UCSD-AML1 (cell line): ENCODE data around the gene NTRK3.
"Not testable (repeated sequence)": the region's sequence is repeated elsewhere in the genome, so short reads cannot be mapped to it uniquely, and the experiment has no call there.

Experiments
- DNase-seq: peaks from one replicate; lab custom pipeline; 2025; ENCODE audit not compliant: unreplicated experiment; lab: John Stamatoyannopoulos, UW

NTRK3 gene

DNA sequence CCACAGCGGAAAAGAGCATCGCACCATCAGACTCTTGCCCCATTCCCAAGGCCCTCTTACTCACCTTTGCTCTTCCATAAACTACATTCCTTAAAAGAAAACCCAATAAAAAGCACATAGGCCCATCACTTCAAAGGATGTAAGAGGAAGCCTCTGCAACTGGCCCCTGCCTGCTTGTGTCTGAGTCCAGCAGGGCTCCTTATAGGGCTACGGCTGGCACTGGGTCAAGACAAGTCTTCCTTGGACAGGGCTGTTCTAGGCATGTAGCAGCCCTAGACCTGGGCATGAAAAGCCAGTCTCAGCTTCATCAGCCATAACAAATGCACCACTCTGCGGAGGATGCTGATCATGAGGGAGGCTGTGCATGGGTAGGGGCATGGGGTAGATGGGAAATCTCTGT is 218.3 kb downstream of the NTRK3 start:
- DNase-seq: no peak

DNA sequence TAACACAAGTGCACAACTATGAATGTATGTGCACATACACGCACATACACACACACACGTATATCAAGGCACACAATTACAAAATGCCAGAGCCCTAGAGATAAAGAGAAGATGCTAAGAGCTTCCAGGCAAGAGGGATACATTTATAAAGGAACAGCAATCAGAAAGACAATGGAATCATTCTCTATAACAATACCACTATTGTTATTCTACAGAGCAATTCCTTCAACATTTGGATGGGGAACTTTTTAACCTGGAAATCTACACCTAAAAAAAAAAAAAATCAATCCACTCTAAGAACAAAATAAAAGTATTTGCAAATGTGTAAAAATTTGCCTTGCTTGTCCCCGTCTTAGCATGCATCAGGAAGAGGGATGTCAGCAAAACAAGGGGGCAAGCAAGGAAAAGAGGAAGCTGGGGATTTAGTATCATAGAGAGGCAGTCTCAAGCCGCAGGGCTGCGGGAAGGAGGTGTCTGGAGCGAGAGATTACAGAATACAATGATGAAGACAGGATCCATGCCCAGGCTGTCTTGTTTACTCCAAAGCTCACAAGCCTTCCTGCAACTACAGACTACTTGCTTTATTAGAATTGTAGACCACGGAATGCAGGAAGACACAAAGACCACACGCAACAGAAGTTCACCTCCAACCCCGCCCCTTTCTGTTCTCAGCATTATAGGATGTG is 220.2 kb downstream of the NTRK3 start:
- peak; percentile 51 for DNase-seq

DNA sequence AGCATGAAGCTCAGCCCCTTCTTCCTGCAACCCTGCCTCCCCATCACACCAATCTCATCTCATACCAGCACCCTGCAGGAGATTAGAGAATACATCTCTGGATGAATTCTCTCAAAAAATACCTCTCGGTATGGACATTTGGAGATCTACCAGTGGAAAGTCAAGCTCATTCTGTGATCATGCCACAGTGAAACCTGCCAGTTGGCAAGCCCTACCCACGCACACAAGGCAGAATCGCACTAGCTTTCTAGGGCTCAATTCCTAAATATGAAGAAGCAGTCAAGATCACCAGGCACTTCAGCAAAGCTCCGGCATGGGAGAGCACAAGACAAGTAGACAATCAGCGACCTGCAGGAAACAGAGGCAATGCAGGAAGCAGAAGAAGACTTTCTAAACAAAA is 221.2 kb downstream of the NTRK3 start:
- DNase-seq: no peak

DNA sequence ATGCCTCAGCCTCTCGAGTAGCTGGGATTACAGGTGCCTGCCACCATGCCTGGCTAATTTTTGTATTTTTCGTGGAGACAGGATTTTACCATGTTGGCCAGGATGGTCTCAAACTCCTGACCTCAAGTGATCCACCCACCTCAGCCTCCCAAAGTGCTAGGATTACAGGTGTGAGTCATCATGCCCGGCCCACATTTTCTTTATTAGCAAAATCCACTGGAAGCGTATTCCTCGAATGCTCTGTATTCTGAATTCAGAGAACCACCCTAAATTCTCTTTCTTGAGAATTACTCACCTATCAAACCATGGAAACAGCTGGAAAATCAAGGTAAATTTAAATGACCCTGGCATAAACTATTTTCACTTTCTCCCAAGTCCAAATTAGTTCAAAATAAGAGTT is 223.1 kb downstream of the NTRK3 start:
- DNase-seq: not testable (repeated sequence)

DNA sequence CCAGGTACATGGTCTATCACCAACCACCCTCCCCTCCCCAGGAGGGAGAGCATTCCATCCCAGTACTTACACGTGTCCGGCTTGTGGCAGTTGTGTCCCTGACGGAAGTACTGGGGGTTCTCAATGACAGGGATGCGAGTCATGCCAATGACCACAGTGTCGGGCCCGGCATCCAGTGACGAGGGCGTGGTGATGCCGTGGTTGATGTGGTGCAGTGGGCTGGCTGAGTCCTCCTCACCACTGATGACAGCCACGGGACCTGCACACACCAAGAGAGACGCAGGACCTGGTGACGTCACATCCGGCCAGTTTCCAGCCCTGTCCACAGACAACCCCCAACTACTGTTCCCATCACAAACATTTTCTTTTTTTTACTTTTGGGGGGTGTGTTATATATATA is 223.8 kb downstream of the NTRK3 start:
- DNase-seq: no peak

DNA sequence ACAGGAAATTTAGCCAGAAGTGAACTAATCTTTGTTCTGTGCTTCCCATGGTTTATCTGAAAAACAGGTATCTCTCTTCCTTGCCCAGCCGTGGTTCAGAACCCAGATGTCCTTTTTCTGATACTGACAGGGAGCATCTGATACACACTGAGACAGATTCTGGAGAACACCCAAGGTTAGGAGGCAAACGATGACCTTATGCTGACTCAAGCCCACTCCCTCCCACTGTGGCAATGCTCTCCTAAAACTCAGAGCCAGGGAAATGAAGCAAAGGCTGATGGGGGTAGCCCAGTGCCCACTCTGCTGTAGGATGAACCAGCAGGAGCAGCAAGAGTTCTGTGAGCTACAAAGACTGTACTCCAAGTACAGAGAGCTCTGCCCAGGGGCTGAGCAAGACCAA is 225.1 kb downstream of the NTRK3 start:
- DNase-seq: no peak

DNA sequence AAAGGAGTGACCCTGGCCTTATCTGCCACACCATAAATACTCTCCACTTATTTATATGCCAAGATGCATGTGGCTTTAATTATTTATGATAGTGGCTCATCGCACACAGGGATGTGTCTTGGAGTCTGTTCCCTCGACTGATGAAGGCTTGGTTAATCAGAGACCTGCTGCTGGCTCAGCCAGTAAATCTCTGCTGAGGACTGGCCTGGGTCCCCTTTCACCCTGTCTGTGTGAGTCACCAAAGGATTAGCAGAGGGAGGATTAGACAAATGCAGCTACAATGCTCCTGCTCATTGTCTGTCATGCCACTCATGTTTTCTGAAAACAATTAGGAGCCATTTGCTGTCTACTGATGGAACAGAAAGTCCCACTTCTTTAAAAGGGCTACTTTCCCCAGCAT is 226.8 kb downstream of the NTRK3 start:
- no peak for DNase-seq

DNA sequence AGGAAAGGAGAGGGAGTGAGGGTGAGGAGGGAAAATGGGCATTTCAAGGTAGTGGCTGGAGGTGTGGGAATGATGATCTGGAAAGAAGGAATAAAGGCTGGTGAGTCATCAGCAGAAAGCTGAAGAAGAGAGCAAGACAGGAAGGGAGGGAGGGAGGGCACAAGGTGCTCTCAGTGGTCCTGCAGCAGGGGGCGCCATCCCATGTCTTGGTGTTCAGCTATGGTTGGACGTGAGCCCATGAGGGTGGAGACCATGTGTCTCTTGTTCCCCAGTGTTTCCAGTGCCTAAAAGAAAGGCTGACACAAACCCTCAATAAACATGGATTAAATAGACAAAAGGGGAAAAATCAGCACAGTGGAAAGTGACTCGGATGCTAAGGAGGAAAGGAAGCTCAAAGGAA is 228.5 kb downstream of the NTRK3 start:
- DNase-seq: no peak

DNA sequence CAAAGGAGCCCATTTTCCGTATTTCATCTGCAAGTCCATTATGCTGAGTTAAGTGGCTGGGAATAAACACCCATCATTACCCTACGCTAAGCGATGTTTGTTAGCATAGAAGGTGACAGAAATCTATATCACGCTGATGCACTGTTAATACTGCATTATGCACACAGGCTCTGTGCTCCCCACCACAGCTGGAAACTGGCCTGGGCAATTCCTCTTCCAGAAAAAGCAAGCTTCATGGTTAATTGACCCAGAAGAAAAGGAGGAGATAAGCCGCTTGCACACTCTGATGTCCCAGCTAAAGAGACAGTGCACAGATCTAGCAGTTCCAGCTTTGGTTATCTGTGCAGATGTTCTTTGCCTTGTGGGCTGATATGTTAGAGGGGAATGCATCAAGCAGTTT is 232.6 kb downstream of the NTRK3 start:
- DNase-seq: no peak

DNA sequence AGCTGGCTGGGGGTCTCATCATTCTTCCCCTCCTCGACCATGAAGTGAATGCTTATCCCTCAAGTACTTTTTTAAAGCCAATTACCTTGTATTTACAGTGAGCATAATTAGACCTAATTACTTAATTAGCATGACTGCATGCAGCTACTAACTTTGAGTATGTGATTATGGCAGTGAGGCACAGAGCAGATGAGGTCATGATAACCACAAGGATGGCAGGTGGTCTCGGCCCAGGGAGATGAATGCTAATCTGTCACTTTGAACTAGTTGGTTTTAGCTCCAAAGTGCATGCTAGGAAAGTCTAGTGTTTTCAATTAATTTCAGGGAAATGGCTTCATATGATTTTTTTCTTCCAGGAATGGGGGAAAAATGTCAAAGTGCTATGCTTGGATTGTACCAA is 233.8 kb downstream of the NTRK3 start:
- DNase-seq: no peak

DNA sequence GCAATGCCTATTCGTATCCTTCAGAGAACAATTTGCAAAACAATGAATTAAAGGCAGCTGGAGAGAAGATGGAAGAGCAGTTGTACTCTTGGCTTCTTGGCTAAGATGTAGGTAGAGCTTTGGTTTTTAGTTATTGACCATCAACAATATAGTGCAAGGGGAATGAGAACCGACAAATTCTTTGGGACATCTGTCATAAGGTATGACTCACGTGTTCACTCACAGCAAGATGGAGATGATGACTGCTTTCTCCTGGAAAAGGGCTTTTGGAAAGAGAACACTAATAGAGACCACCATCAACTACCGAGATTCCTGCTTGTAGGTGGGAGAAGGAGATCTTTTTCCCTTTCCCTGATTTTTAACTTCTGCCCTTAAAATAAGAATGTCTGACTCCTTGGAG is 234.9 kb downstream of the NTRK3 start:
- no peak for DNase-seq

DNA sequence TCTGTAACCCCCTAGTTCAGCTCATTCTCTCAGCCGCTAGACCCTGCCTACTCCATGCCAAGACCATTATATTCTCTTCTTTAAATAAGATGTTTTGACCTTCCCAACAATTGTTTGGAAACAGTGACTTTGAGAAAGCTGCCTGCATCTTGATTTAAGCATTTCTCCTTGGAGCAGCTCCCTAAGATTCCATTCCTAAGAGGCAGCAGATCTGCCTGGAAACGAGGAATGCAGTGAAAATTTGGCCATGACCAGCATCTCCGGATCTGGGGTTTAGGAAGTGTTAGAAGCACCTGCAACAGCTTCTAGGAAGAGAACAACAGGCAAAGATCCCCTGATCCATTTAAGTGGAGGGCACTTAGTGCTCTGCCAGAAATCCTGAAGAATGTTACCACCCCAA is 235.7 kb downstream of the NTRK3 start:
- DNase-seq: no peak

DNA sequence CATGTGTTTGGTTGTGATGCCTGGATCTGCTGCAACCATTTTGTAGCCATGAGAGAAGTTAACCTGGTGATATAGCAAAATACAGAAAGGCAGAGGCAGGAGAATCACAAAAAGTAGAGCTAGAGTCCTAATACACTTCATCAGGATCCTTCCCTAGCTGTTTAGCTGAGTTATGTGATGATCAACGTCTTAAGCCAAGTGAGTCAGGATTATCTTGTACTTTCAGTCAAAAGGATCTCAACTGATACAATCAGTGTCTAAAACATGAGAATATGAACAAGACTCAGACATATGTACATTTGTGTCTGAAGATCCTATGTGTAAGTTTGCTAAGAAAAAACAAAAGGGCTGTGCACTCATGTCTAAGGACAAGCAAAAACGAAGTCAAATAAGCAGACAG is 236.9 kb downstream of the NTRK3 start:
- DNase-seq: no peak

DNA sequence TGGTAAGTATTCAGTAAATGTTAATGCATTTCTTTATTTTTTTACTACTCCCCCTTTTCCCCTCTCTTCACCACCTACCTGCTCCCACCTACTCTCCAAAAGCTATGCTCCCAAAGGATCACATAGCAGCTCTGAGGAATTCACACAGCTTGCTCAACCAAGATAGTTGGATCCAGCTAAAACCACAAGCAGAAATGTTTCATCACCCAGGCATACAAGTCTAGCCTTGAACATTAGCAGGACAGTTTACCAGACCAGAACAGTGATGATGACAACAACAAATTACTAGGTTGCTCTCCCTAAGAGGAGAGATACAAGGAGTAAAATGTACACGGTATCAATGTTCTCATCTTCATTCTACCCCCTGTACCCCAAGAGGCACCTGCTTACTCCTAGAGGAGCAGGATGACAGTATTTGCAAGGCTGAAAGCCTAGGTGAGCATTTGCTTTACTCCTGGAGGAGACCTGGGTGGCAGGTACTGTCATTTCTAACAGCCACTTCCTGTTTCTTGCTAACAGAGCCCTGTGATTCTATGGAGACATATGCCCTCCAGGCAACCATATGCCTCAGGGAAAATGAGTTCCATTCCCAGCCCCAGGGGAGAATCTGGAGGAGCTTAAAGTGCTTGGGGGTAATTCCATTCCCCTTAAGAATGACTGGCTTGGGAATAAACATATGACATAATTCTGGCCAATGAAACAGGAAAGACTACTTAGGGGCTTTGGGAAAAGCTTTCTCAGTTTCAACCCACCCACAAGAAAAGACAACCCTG is 237.5 kb downstream of the NTRK3 start:
- no peak for DNase-seq

DNA sequence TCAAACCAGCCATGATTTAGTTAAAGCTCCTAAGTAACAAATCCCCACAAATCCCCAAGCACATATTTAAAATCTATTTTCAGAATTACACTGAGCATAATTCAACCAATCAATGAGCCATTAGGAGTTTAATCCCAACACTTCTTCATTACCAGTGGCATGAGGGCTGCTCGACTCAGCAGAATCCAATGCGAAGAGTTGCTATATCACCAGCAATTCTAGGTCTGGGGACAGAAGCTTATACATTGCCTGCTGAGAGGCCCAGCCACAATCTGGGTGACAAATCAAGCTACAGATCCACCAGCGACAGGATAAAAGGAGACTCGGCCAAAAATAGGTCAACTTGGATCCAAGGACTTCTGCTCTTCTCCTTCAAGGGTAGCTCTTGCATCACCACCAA is 238.8 kb downstream of the NTRK3 start:
- no peak for DNase-seq

DNA sequence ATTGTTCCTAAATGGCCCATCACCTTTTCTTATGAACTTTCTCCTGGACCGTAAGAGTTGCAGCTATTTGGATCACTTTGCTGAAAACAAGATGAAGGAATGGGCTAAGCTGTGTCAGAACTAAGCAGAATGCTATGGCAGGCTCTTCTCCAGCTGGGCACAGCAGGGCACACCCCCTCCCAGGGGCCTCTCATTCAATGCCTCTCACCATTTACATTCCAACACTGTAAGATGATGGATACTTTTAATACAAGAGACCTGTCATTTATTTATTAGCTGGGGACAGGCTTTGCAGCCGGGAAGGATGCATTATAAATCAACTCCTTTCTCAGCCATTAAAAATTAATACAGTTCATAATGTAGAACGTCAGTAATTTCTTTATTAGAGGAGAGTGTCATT is 240.1 kb downstream of the NTRK3 start:
- no peak for DNase-seq

DNA sequence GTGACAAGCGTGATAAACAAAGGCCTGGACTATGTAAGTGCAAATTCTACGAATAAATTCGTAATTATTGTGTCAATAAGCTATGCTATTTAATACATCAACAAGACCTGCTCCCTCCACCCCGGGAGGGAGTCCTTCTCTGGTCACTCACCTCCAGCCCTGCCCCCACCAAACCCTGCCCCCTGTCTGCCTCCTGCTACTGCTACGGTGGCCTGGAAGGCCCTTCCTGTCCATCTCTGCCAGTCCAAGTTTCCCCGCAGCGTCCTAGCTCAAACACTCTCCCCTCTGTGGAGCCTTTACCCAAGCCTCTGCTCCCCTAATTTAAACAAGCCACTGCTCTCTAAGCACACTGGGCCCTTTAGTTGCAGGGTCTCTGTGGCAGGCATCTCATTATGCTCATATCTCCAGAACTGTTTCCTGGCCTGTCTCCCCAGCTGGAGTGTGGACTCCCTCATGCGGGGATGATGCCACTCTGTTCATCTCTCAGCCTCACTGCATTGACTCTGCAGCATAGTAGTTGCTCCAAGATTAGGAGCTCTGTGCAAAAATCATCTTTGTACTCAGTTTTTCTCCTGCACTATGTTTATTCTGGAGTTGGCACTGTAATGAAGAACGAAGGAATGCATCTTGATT is 241.2 kb downstream of the NTRK3 start:
- DNase-seq: no peak

DNA sequence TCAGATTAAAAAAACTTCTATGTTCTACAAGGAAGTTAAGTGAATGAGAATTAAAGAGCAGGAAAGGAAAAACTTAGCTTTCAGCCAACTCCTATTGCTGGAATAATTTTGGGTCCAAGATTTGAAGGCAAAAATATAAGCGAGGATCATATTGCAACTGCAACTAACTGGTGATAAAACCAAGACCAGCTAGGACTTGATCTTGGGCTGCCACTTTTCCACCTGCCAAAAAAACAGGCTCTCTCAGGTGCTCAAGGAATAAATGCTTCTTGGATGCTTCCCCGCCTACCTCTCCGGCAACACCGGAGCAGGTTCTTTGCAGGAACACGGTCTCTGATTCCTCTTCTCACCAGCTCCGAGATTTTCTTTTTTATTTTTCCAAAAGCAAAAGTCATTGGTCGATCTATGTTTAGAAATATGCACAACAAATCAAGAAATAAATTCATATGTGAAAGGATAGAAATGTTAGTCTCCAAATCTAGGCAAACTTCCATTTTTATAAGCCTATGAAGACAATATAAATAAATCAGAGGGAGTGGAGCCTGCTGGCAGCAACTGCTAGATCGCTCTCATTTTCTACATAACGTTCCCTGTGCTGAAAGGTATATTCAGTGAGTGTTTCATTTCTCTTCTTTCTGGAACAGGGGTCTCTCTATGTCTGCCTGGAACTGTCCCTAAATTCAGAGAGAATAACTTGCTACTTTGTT is 241.9 kb downstream of the NTRK3 start:
- no peak for DNase-seq

DNA sequence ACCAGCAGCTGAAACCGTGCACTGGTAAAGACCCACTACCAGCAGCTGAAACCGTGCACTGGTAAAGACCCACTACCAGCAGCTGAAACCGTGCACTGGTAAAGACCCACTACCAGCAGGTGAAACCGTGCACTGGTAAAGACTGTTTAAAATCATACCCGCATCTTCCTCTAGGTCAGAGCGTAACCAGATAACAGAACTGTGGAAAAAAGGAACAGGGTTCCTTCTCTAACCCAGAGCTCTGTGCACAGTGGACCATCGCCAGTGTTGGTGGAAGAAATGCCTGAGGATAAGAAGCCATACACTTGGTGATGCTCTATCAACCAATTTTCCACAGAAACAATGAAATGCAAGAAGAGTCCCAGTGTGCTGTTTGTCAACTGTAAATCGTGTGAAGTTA is 243.4 kb downstream of the NTRK3 start:
- no peak for DNase-seq

DNA sequence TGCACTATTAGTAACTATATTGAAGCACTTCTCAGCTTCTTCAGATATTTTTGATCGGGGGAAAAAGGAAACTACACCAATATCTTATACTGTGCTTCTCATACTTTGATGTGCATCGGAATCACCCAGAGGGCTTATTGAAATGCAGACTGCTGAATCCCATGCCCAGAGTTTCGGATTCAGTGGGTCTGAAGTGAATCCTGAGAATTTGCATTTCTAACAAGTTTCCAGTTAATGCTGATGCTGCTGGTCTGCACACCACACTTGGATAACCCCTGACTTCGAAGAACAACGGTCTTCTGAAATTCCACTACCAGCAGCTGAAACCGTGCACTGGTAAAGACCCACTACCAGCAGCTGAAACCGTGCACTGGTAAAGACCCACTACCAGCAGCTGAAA is 243.9 kb downstream of the NTRK3 start:
- no peak for DNase-seq

DNA sequence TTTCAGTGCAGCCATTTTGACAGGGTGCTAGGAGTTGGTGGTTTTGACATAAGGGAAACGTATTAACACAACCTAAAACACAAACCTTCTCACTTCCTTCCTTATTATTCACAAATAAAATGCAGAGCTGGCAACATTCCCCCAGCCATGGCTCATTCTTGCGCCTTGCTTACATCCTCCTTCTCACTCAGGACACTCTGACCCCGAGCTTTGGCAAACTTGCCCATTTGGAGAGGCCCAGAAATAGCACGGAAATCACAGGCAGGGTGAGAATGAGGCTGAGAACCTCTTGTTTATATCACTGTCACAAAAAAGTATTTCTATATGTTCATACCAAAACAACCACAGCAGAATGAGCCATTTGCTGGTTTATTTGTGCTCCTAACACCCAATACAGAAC is 244.3 kb downstream of the NTRK3 start:
- DNase-seq: peak; percentile 14

DNA sequence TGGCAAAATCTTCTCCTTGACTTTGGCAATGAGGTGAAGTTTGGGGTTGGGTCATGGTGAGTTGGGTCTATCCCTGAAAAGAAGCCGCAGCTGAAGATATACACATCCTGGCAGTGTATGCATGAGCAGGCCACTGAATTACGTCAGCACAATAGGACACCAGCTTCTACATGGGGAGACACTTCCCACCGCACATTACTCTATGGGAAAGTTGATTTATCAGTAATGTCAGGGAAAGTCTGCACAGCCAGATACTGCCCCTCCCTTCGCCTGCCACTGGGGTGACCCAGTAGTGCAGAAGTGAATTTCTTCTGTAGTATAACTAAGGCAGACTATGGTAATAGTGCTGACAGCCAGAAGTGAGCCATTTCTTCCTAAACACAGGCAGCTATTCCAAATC is 245.0 kb downstream of the NTRK3 start:
- DNase-seq: no peak
